GM12878 (cell line): ENCODE data around the gene OR10H1. TPM values are rescaled to one million over a fixed set of nuclear protein-coding genes. Genes with fewer than 3 reads are reported as not detected.

ENCODE experiments used
- ATAC-seq: fragments of 200-7000 bp; cut with Tn5 transposase; 3 replicates; pipeline ENCODE4 v1.9.1; 2020; ENCODE audit warnings: mild to moderate bottlenecking, moderate library complexity
- BruUV-seq: library from RNA; stranded (reverse); fragments of 400-500 nt; replicated peaks from 2 replicates; lab custom pipeline; 2021; lab: Mats Ljungman, UMichigan
- CTCF ChIA-PET: fragments of 300-600 bp; sonication (Branson Sonifier 250); formaldehyde crosslinking; extraction: SDS; loops from one replicate; lab custom pipeline; 2021; ENCODE audit warnings: inconsistent platforms; lab: Yijun Ruan, JAX
- POLR2A ChIA-PET: fragments of 350-600 bp; formaldehyde crosslinking; extraction: SDS; loops from one replicate; lab custom pipeline; 2021; ENCODE audit warnings: inconsistent platforms; lab: Charles Lee
- RAD21 ChIA-PET: fragments of 300-600 bp; sonication (Branson Sonifier 250); formaldehyde crosslinking; loops from one replicate; lab custom pipeline; 2023; ENCODE audit warnings: antibody characterized with exemption; ENCODE audit not compliant: unreplicated experiment; lab: Charles Lee
- SMC1A ChIA-PET: fragments of 300-600 bp; sonication (Branson Sonifier 250); formaldehyde crosslinking; loops from one replicate; lab custom pipeline; 2023; ENCODE audit not compliant: unreplicated experiment, uncharacterized antibody; lab: Charles Lee
- DNase-seq: peaks from one replicate; pipeline ENCODE4 v3.0.0-alpha.2; 2011; ENCODE audit warnings: low read depth, low spot score
- FAIRE-seq: peaks from 3 replicates; lab custom pipeline; 2011; peaks lifted over from hg19 to GRCh38; lab: Jason Lieb, UNC
- H2AFZ ChIP-seq: 2 replicates; pipeline ENCODE4 v1.6.0; 2011; ENCODE audit warnings: low read depth, low read length, control low read depth; ENCODE audit not compliant: control insufficient read depth
- H3K27ac ChIP-seq: 2 replicates; pipeline ENCODE4 v1.5.1; 2011; ENCODE audit warnings: control low read depth; ENCODE audit not compliant: control insufficient read depth, insufficient read depth
- H3K27me3 ChIP-seq, 2 experiments: replicated peaks in 1 of 2; 2 replicates each; pipeline versions ENCODE4 v1.6.0 to v1.6.1; 2011; ENCODE audit warnings: low read length in 1 of 2; ENCODE audit not compliant: control insufficient read depth in 2 of 2, insufficient read depth in 2 of 2
- H3K36me3 ChIP-seq, 2 experiments: 2 replicates each; pipeline ENCODE4 v1.5.1; 2011; ENCODE audit warnings: low read length in 1 of 2; ENCODE audit not compliant: control insufficient read depth in 2 of 2, insufficient read depth in 2 of 2
- H3K4me1 ChIP-seq: 2 replicates; pipeline ENCODE4 v1.6.1; 2011; ENCODE audit warnings: mild to moderate bottlenecking, low read length, moderate library complexity, mixed read lengths; ENCODE audit not compliant: control insufficient read depth, insufficient read depth
- H3K4me2 ChIP-seq: 2 replicates; pipeline ENCODE4 v1.6.0; 2011; ENCODE audit warnings: control low read depth; ENCODE audit not compliant: control insufficient read depth, insufficient read depth
- H3K4me3 ChIP-seq: fragments of 200-600 bp; sonication (generic); 2 replicates; pipeline ENCODE4 v1.5.1; 2016
- H3K79me2 ChIP-seq: 2 replicates; pipeline ENCODE4 v1.6.0; 2011; ENCODE audit warnings: low read length; ENCODE audit not compliant: control insufficient read depth, insufficient read depth
- H3K9ac ChIP-seq: 2 replicates; pipeline ENCODE4 v1.8.0; 2011; ENCODE audit warnings: low read length, control low read depth, mixed read lengths; ENCODE audit not compliant: control insufficient read depth, insufficient read depth
- H3K9me3 ChIP-seq: replicated peaks from 3 replicates; pipeline ENCODE4 v1.5.1; 2011; ENCODE audit warnings: mild to moderate bottlenecking, low read length; ENCODE audit not compliant: control insufficient read depth, insufficient read depth
- H4K20me1 ChIP-seq: 2 replicates; pipeline ENCODE4 v1.6.0; 2011; ENCODE audit not compliant: control insufficient read depth, insufficient read depth
- BCLAF1 ChIP-seq: fragments of 450-650 bp; IDR thresholded peaks from 2 replicates; pipeline ENCODE4 v1.6.1; 2017; ENCODE audit warnings: antibody characterized with exemption, mild to moderate bottlenecking, moderate library complexity
- CEBPB ChIP-seq, 2 experiments: fragments of 150-350 bp in 1 of 2; IDR thresholded peaks; 2 replicates each; pipeline ENCODE4 v1.6.1; 2012 to 2014; ENCODE audit warnings: low read depth in 2 of 2, low read length in 2 of 2, borderline replicate concordance in 1 of 2, inconsistent platforms in 1 of 2
- E2F8 ChIP-seq: fragments of 450-650 bp; IDR thresholded peaks from 2 replicates; pipeline ENCODE4 v1.6.1; 2018; ENCODE audit warnings: mild to moderate bottlenecking, low read depth, moderate library complexity; ENCODE audit not compliant: partially characterized antibody
- E4F1 ChIP-seq: fragments of 450-650 bp; IDR thresholded peaks from 2 replicates; pipeline ENCODE4 v1.6.1; 2018; ENCODE audit warnings: borderline replicate concordance, mild to moderate bottlenecking; ENCODE audit not compliant: partially characterized antibody
- IRF4 ChIP-seq: IDR thresholded peaks from 2 replicates; pipeline ENCODE4 v1.6.1; 2011; ENCODE audit warnings: low read depth, low read length
- SP1 ChIP-seq: IDR thresholded peaks from one replicate; pipeline ENCODE4 v1.6.1; 2011; ENCODE audit warnings: low read depth, low read length
- TAF1 ChIP-seq: IDR thresholded peaks from 2 replicates; pipeline ENCODE4 v1.6.1; 2011; ENCODE audit warnings: mild to moderate bottlenecking, low read depth, low read length, borderline replicate concordance
- USF1 ChIP-seq: IDR thresholded peaks from 2 replicates; pipeline ENCODE4 v1.6.1; 2011; ENCODE audit warnings: borderline replicate concordance, low read depth, mild to moderate bottlenecking, moderate library complexity, mixed read lengths, low read length; ENCODE audit not compliant: insufficient read depth; ENCODE audit errors: extremely low read length
- YY1 ChIP-seq: IDR thresholded peaks from 2 replicates; pipeline ENCODE4 v1.6.1; 2011; ENCODE audit warnings: low read depth, mild to moderate bottlenecking, low read length
- WGBS: methylation state at CpG from one replicate; pipeline ENCODE4 v1.1.6; 2016; ENCODE audit warnings: low lambda C conversion rate; ENCODE audit not compliant: insufficient replicate concordance, insufficient coverage; ENCODE audit errors: missing lambda C conversion rate; 5-methylcytosine and 5-hydroxymethylcytosine counted together
- in situ Hi-C: fragments of 300-500 bp; cut with MboI; formaldehyde crosslinking; loops from 9 replicates; pipeline ENCODE4 v1.14.3; 2018; ENCODE audit warnings: mixed read lengths
- intact Hi-C: fragments of 100-400 bp; cut with micrococcal nuclease; formaldehyde crosslinking; loops from one replicate; pipeline ENCODE4 v1.14.2; 2022; ENCODE audit not compliant: unreplicated experiment
- polyA plus RNA-seq, 11 experiments: library from polyadenylated mRNA; depleted of rRNA in 4 of 11; unstranded in 6 of 11; stranded (reverse) in 5 of 11; fragments of >200 nt; fragmentation: Nextera tagmentation in 4 of 11; fragmentation: Illumina TruSeq in 1 of 11; extraction: Ambion mirVana in 4 of 11; extraction: Trizol in 1 of 11; gene quantifications; 1 replicate in 1 of 11; 2 replicates in 10 of 11; pipeline versions ENCODE4 v1.2.1 to v1.2.3, GENCODE V29; 2011 to 2016; ENCODE audit warnings: inconsistent platforms in 2 of 11, missing spikeins in 2 of 11, low read depth in 1 of 11
- total RNA-seq, 4 experiments: library from RNA; depleted of rRNA in 3 of 4; stranded (reverse); fragments of >200 nt in 3 of 4; fragmentation: Illumina TruSeq in 1 of 4; extraction: Trizol in 1 of 4; gene quantifications; 2 replicates each; pipeline versions ENCODE4 v1.2.1 to v1.2.3, GENCODE V29; 2013 to 2021

OR10H1 gene
- total and polyA plus RNA-seq, 10 of the 15 experiments (the other 5 are each of a cell fraction or from before 2014, with no cell fraction given): not detected

- TF ChIP-seq E2F8 (no peak), YY1 (no peak), E4F1 (no peak)
Observed at GRCh38 chr19:15820646-15821045, 5.2 kb upstream of the OR10H1 start (continued).

- H4K20me1 ChIP-seq: no peaks in the 10 kb centered on the region
- no peak overlapping the region for H2AFZ ChIP-seq
- no peak overlapping the region for H3K9ac ChIP-seq
- no peaks in the 10 kb centered on the region for H3K4me1 ChIP-seq
- no peaks in the 10 kb centered on the region for H3K9me3 ChIP-seq
- H3K79me2 ChIP-seq: no peaks in the 10 kb centered on the region
- DNase-seq (no peak), ATAC-seq (no peak), FAIRE-seq (no peak)
- 25% methylated on average over 7 of the region's 7 CpGs for WGBS
- TF ChIP-seq CEBPB (IDR thresholded peaks at IDR 0.05; ENCODE audit: borderline replicate concordance in 1 of 2, low read depth in 2 of 2, low read length in 2 of 2) (no peak), USF1 (no peak), TAF1 (no peak), BCLAF1 (no peak), SP1 (no peak), IRF4 (no peak)
- CTCF ChIA-PET: no interaction called here
- no peak overlapping the region for H3K4me3 ChIP-seq
- RAD21 ChIA-PET: no interaction called here
- POLR2A ChIA-PET: no interaction called here
- H3K36me3 ChIP-seq: no peaks in the 10 kb centered on the region
- in situ Hi-C loops: no loop called here
- no TSS peak for BruUV-seq
- SMC1A ChIA-PET: no interaction called here
- no peak overlapping the region for H3K4me2 ChIP-seq
- H3K27ac ChIP-seq: no peak overlapping the region
- no peaks in the 10 kb centered on the region; a peak in 1 of 4 replicates for H3K27me3 ChIP-seq
- intact Hi-C loops: no loop called here
Observed at GRCh38 chr19:15813916-15814315, 1.5 kb downstream of the OR10H1 start.
